ENCODE results near the gene FAAP100. TPM values are rescaled to one million over a fixed set of nuclear protein-coding genes. Genes with fewer than 3 reads are reported as not detected.

FAAP100 gene
- total RNA-seq, 1 donor from 2014 or later: 64.6 TPM

- H3K4me1 Mint-ChIP-seq (ENCODE audit: unreplicated experiment): peaks cover 9% of the 10 kb centered on the region
- no peaks in the 10 kb centered on the region for H3K27me3 Mint-ChIP-seq (ENCODE audit: unreplicated experiment)
- DNase-seq (ENCODE audit: extremely low spot score, unreplicated experiment): no peak
- no peaks in the 10 kb centered on the region for H3K9me3 Mint-ChIP-seq (ENCODE audit: unreplicated experiment)
- no peak within 1 kb of the TSS for H3K4me3 Mint-ChIP-seq (ENCODE audit: unreplicated experiment)
- TF ChIP-seq CTCF (IDR thresholded peaks at IDR 0.05): no peak
- H3K36me3 Mint-ChIP-seq (ENCODE audit: unreplicated experiment): no peaks in the 10 kb centered on the region
- no peak within 1 kb of the TSS for H3K27ac Mint-ChIP-seq (ENCODE audit: unreplicated experiment)
Observed at GRCh38 chr17:81527591-81528383, 24.4 kb downstream of the FAAP100 start, which contains the start of gene FSCN2. Gene FSCN2 (plus strand): TSS chr17:81528377. CDS start chr17:81528532, 155 bp downstream.

GRCh38 chr17:81526662-81527571, 25.2 kb downstream of the FAAP100 start:
- Mint-ChIP-seq H3K36me3 (ENCODE audit: unreplicated experiment) (no peaks in the 10 kb centered on the region), H3K4me1 (ENCODE audit: unreplicated experiment) (peaks cover 9% of the 10 kb centered on the region), H3K27ac (ENCODE audit: unreplicated experiment) (no peak overlapping the region), H3K27me3 (ENCODE audit: unreplicated experiment) (no peaks in the 10 kb centered on the region), H3K4me3 (ENCODE audit: unreplicated experiment) (no peak overlapping the region), H3K9me3 (ENCODE audit: unreplicated experiment) (no peaks in the 10 kb centered on the region)
- no peak for TF ChIP-seq CTCF (IDR thresholded peaks at IDR 0.05)
- DNase-seq (ENCODE audit: extremely low spot score, unreplicated experiment): no peak

GRCh38 chr17:81524865-81525159, 27.3 kb downstream of the FAAP100 start:
- Mint-ChIP-seq H3K27ac (ENCODE audit: unreplicated experiment) (no peak overlapping the region), H3K36me3 (ENCODE audit: unreplicated experiment) (no peaks in the 10 kb centered on the region), H3K27me3 (ENCODE audit: unreplicated experiment) (no peaks in the 10 kb centered on the region), H3K4me1 (ENCODE audit: unreplicated experiment) (peaks cover 13% of the 10 kb centered on the region), H3K9me3 (ENCODE audit: unreplicated experiment) (no peaks in the 10 kb centered on the region), H3K4me3 (ENCODE audit: unreplicated experiment) (no peak overlapping the region)
- no peak for TF ChIP-seq CTCF (IDR thresholded peaks at IDR 0.05)
- no peak for DNase-seq (ENCODE audit: extremely low spot score, unreplicated experiment)

- DNase-seq (ENCODE audit: extremely low spot score, unreplicated experiment): no peak
- Mint-ChIP-seq H3K9me3 (ENCODE audit: unreplicated experiment) (no peaks in the 10 kb centered on the region), H3K36me3 (ENCODE audit: unreplicated experiment) (no peaks in the 10 kb centered on the region), H3K27me3 (ENCODE audit: unreplicated experiment) (no peaks in the 10 kb centered on the region), H3K27ac (ENCODE audit: unreplicated experiment) (no peak overlapping the region), H3K4me1 (ENCODE audit: unreplicated experiment) (peaks cover 13% of the 10 kb centered on the region), H3K4me3 (ENCODE audit: unreplicated experiment) (no peak overlapping the region)
- no peak for TF ChIP-seq CTCF (IDR thresholded peaks at IDR 0.05)
Observed at GRCh38 chr17:81524039-81524864, 27.9 kb downstream of the FAAP100 start.

All from osteocyte (in vitro differentiated cells).